MCF 10A (cell line): ENCODE data around the gene FARS2. TPM values are rescaled to one million over a fixed set of nuclear protein-coding genes. Genes with fewer than 3 reads are reported as not detected.

Source experiments
- BruUV-seq: library from RNA; stranded (reverse); fragments of 400-500 nt; replicated peaks from 2 replicates; lab custom pipeline; 2021; lab: Mats Ljungman, UMichigan
- CTCF ChIA-PET: fragments of 300-600 bp; sonication (Branson Sonifier 250); formaldehyde crosslinking; extraction: SDS; loops from one replicate; lab custom pipeline; 2021; ENCODE audit warnings: antibody characterized with exemption, inconsistent platforms; lab: Yijun Ruan, JAX
- POLR2A ChIA-PET: fragments of 300-600, 350-650 bp; sonication (Branson Sonifier 250); formaldehyde crosslinking; extraction: SDS; loops from one replicate; lab custom pipeline; 2020; ENCODE audit warnings: antibody characterized with exemption, inconsistent platforms; lab: Yijun Ruan, JAX
- DNase-seq: peaks from one replicate; pipeline ENCODE4 v3.0.0-alpha.2; 2018; ENCODE audit not compliant: unreplicated experiment
- H3K27ac Mint-ChIP-seq: one replicate; pipeline ENCODE4 v1.8.0; 2022; ENCODE audit warnings: mild to moderate bottlenecking, low read depth, mixed read lengths; ENCODE audit not compliant: unreplicated experiment
- H3K27me3 Mint-ChIP-seq: one replicate; pipeline ENCODE4 v1.8.0; 2022; ENCODE audit warnings: mixed read lengths; ENCODE audit not compliant: insufficient read depth, unreplicated experiment
- H3K36me3 Mint-ChIP-seq: one replicate; pipeline ENCODE4 v1.8.0; 2022; ENCODE audit warnings: mild to moderate bottlenecking, moderate library complexity, mixed read lengths; ENCODE audit not compliant: insufficient read depth, unreplicated experiment
- H3K4me1 Mint-ChIP-seq: one replicate; pipeline ENCODE4 v1.8.0; 2022; ENCODE audit warnings: mixed read lengths; ENCODE audit not compliant: insufficient read depth, unreplicated experiment
- H3K4me3 Mint-ChIP-seq: one replicate; pipeline ENCODE4 v1.8.0; 2022; ENCODE audit warnings: mild to moderate bottlenecking, moderate library complexity, mixed read lengths; ENCODE audit not compliant: unreplicated experiment
- H3K9me3 Mint-ChIP-seq: one replicate; pipeline ENCODE4 v1.8.0; 2022; ENCODE audit warnings: mixed read lengths; ENCODE audit not compliant: unreplicated experiment
- intact Hi-C: fragments of 100-400 bp; cut with micrococcal nuclease; formaldehyde crosslinking; loops from 2 replicates; pipeline ENCODE4 v1.14.1; 2022
- total RNA-seq: library from RNA; stranded (reverse); gene quantifications from 2 replicates; pipeline ENCODE4 v1.2.3, GENCODE V29; 2022
- TF ChIP-seq, protein P1 (sequence below): fragments of 200-600 bp; IDR thresholded peaks from one replicate; pipeline ENCODE4 v1.8.0; 2022; ENCODE audit warnings: antibody characterized with exemption, mild to moderate bottlenecking; ENCODE audit not compliant: unreplicated experiment

FARS2 gene
- total RNA-seq, 1 experiment from 2014 or later, result 18.2 TPM

DNA sequence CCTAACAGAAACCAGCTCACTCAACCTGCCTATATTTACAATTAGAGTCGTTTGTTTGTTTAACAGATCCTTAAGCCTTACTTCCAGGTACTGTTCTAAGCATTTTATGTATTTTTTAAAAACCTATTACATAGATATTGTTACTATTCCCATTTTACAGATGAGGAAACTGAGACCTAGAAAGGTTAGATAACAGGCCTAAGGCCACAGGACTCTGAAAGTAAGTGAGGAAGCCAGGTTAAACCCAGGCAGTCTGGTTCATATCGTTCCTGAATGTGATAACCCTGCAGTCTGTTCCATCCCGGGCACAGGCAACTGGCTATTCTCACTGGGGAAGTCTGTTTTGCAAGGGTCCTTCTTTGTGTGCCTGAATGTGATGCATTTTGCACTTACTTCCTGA, 322.2 kb downstream of the FARS2 start:
- BruUV-seq, result no TSS peak
- no peak for DNase-seq
- Mint-ChIP-seq H3K4me1 (no peaks in the 10 kb centered on the region), H3K27ac (no peak overlapping the region), H3K9me3 (peaks cover 6% of the 10 kb centered on the region), H3K4me3 (no peak overlapping the region), H3K36me3 (no peaks in the 10 kb centered on the region), H3K27me3 (no peaks in the 10 kb centered on the region)
- POLR2A ChIA-PET, result no interaction called here
- TF ChIP-seq, protein P1, sequence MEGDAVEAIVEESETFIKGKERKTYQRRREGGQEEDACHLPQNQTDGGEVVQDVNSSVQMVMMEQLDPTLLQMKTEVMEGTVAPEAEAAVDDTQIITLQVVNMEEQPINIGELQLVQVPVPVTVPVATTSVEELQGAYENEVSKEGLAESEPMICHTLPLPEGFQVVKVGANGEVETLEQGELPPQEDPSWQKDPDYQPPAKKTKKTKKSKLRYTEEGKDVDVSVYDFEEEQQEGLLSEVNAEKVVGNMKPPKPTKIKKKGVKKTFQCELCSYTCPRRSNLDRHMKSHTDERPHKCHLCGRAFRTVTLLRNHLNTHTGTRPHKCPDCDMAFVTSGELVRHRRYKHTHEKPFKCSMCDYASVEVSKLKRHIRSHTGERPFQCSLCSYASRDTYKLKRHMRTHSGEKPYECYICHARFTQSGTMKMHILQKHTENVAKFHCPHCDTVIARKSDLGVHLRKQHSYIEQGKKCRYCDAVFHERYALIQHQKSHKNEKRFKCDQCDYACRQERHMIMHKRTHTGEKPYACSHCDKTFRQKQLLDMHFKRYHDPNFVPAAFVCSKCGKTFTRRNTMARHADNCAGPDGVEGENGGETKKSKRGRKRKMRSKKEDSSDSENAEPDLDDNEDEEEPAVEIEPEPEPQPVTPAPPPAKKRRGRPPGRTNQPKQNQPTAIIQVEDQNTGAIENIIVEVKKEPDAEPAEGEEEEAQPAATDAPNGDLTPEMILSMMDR, result no peak
- intact Hi-C loops, result no loop called here
- CTCF ChIA-PET, result no interaction called here

DNA sequence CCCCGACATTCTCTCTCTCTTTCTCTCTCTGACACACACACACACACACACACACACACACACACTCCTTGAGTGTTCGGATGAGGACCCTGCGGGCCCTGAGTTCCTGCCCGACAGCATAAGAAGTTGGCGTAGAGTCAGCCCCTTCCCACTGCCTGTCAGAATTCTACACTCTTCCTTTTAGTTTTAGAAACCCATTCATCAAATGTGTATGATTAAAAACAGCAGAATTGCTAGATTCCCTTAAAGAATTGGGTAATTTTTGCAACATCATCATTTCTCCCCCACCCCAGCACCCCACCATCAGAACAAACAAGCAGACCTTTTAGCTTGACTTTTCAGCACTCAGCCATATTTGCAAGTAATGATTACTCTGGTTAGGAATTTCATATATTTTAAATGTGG, 322.8 kb downstream of the FARS2 start:
- Mint-ChIP-seq H3K4me1 (no peaks in the 10 kb centered on the region), H3K4me3 (no peak overlapping the region), H3K36me3 (peaks cover 2% of the 10 kb centered on the region), H3K27ac (no peak overlapping the region), H3K27me3 (no peaks in the 10 kb centered on the region), H3K9me3 (peaks cover 6% of the 10 kb centered on the region)
- BruUV-seq, result no TSS peak
- intact Hi-C loops, result no loop called here
- ChIA-PET CTCF (no interaction called here), POLR2A (interaction anchor here (0.6 kb wide), 1 partner anchor 73 kb away, joined by 3 read pairs; no protein-coding TSS in a partner anchor)
- no peak for DNase-seq
- TF ChIP-seq, protein P1, result no peak

DNA sequence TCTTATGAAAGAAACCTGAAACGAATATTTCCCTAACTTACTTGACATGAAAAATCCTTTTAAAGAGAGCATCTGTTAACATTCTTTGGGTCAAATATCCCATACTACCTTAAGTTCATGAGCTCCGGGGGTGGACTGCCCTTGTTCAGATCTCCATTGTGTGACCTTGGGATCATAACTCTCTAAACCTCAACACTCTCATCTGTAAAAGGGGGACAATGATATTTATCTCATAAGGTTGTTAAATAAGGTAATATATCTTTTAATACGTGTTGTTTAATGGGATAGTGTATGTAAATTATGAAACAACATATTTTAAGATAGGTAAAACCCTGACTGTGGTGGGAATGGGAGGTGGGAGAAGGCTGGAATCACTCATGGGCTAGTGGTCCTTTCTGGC, 326.3 kb downstream of the FARS2 start:
- TF ChIP-seq, protein P1, result no peak
- DNase-seq, result no peak
- H3K27me3 Mint-ChIP-seq, result no peaks in the 10 kb centered on the region
- no peak overlapping the region for H3K27ac Mint-ChIP-seq
- CTCF ChIA-PET, result no interaction called here
- BruUV-seq, result no TSS peak
- no peaks in the 10 kb centered on the region for H3K4me1 Mint-ChIP-seq
- peaks cover 6% of the 10 kb centered on the region for H3K9me3 Mint-ChIP-seq
- peaks cover 5% of the 10 kb centered on the region for H3K36me3 Mint-ChIP-seq
- H3K4me3 Mint-ChIP-seq, result no peak overlapping the region
- POLR2A ChIA-PET, result no interaction called here
- intact Hi-C loops, result no loop called here

- intact Hi-C loops, result no loop called here
- TF ChIP-seq, protein P1, result no peak
- no TSS peak for BruUV-seq
These were observed 328.3 kb downstream of the FARS2 start for GRCh38 chr6:5589422-5590141.

More at GRCh38 chr6:5589422-5590141, 328.3 kb downstream of the FARS2 start:
- no peak for DNase-seq
- no peaks in the 10 kb centered on the region for H3K27me3 Mint-ChIP-seq
- no peaks in the 10 kb centered on the region for H3K4me1 Mint-ChIP-seq
- ChIA-PET POLR2A (no interaction called here), CTCF (interaction anchor here (0.8 to 1.0 kb wide), 2 partner anchors 11 to 17 kb away, joined by 3 read pairs; no protein-coding TSS in a partner anchor)
- H3K36me3 Mint-ChIP-seq, result peaks cover 5% of the 10 kb centered on the region
- H3K4me3 Mint-ChIP-seq, result no peak overlapping the region
- H3K9me3 Mint-ChIP-seq, result peaks cover 6% of the 10 kb centered on the region
- H3K27ac Mint-ChIP-seq, result no peak overlapping the region
